Esophagus muscularis mucosa (tissue), 4 donors: Measurements from ENCODE around the gene MIGA2. TPM values are rescaled to one million over a fixed set of nuclear protein-coding genes. Genes with fewer than 3 reads are reported as not detected.

Experiments
- DNase-seq: peaks from one replicate; pipeline ENCODE4 v3.0.0-alpha.2; 2017; ENCODE audit errors: extremely low spot score
- H3K27ac ChIP-seq, 4 donors: fragments of 200-600 bp; sonication (generic); replicated peaks in 1 of 4; 1 replicate in 3 of 4; 2 replicates in 1 of 4; pipeline ENCODE4 v1.5.1; 2016 to 2019; ENCODE audit warnings: mild to moderate bottlenecking in 1 of 4
- H3K27me3 ChIP-seq, 4 donors: fragments of 200-600 bp; sonication (generic); one replicate each; pipeline versions ENCODE4 v1.5.1 to v1.6.0; 2016 to 2019
- H3K36me3 ChIP-seq, 4 donors: fragments of 200-600 bp; sonication (generic); one replicate each; pipeline ENCODE4 v1.5.1; 2016 to 2019
- H3K4me1 ChIP-seq, 4 donors: fragments of 200-600 bp; sonication (generic); one replicate each; pipeline ENCODE4 v1.5.1; 2016 to 2019
- H3K4me3 ChIP-seq, 4 donors: fragments of 200-600 bp; sonication (generic); 1 replicate in 2 of 4; 2 replicates in 2 of 4; pipeline ENCODE4 v1.5.1; 2016 to 2019; ENCODE audit warnings: mild to moderate bottlenecking in 4 of 4, moderate library complexity in 1 of 4
- H3K9me3 ChIP-seq, 4 donors: fragments of 200-600 bp; sonication (generic); 1 replicate in 3 of 4; 2 replicates in 1 of 4; pipeline ENCODE4 v1.5.1; 2016 to 2019
- EP300 ChIP-seq: sonication (generic); formaldehyde crosslinking; IDR thresholded peaks from one replicate; pipeline ENCODE4 v1.6.1; 2017; ENCODE audit warnings: antibody characterized with exemption
- POLR2A ChIP-seq: fragments of 450-650 bp; IDR thresholded peaks from one replicate; pipeline ENCODE4 v1.6.1; 2017; ENCODE audit warnings: antibody characterized with exemption, moderate library complexity, mild to moderate bottlenecking, low read depth
- POLR2AphosphoS5 ChIP-seq, 2 donors: sonication (generic); formaldehyde crosslinking; IDR thresholded peaks; one replicate each; pipeline ENCODE4 v1.6.1; 2017; ENCODE audit warnings: antibody characterized with exemption in 2 of 2
- WGBS: methylation state at CpG from one replicate; pipeline ENCODE4 v1.1.5; 2018; 5-methylcytosine and 5-hydroxymethylcytosine counted together
- intact Hi-C: fragments of 100-400 bp; cut with DNase I; formaldehyde crosslinking; loops from one replicate; pipeline ENCODE4 v1.15.1; 2023
- total RNA-seq, 4 donors: library from RNA; depleted of rRNA; stranded (reverse); fragments of >200 nt; gene quantifications; one replicate each; pipeline versions ENCODE4 v1.1.0 to v1.2.1, GENCODE V29; 2016
- TF ChIP-seq, protein P1 (sequence below), 3 experiments: fragments of 200-600 bp in 2 of 3; fragments of 450-650 bp in 1 of 3; sonication (generic) in 2 of 3; IDR thresholded peaks; one replicate each; pipeline ENCODE4 v1.5.1; 2017 to 2019; ENCODE audit warnings: antibody characterized with exemption in 3 of 3, mild to moderate bottlenecking in 2 of 3, moderate library complexity in 1 of 3

MIGA2 gene
- total RNA-seq, 4 donors from 2014 or later = 23.9 to 44.2 (median 32.1) TPM

DNA sequence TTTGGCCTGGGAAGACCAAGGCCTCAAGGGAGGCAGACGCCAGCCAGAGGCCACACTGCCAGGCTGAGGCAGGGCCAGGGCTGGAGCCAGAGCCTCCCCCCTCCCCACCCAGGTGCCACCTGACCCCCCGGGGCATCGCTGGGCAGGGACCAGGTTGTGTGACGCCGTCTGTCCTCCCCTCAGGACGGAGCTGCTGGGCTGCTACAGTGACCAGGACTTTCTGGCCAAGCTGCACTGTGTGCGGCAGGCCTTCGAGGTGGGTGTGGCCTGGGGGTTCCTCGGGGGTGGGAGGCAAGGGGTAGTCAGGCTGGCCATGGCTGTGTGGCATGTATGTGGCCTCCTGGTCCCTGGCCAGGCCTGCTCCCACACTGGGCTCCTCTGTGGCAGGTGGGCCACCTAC lies 26.6 kb downstream of the MIGA2 start:
- no peaks in the 10 kb centered on the region for H3K4me1 ChIP-seq
- H3K9me3 ChIP-seq = no peaks in the 10 kb centered on the region
- H3K4me3 ChIP-seq = no peak overlapping the region
- no peaks in the 10 kb centered on the region for H3K27me3 ChIP-seq
- peaks cover 56 to 93% (median 88%) of the 10 kb centered on the region in 4 donors for H3K36me3 ChIP-seq
- no peak for DNase-seq
- intact Hi-C loops = no loop called here
- TF ChIP-seq POLR2AphosphoS5 (IDR thresholded peaks at IDR 0.05) (no peak), EP300 (no peak), POLR2A (no peak)
- TF ChIP-seq, protein P1, sequence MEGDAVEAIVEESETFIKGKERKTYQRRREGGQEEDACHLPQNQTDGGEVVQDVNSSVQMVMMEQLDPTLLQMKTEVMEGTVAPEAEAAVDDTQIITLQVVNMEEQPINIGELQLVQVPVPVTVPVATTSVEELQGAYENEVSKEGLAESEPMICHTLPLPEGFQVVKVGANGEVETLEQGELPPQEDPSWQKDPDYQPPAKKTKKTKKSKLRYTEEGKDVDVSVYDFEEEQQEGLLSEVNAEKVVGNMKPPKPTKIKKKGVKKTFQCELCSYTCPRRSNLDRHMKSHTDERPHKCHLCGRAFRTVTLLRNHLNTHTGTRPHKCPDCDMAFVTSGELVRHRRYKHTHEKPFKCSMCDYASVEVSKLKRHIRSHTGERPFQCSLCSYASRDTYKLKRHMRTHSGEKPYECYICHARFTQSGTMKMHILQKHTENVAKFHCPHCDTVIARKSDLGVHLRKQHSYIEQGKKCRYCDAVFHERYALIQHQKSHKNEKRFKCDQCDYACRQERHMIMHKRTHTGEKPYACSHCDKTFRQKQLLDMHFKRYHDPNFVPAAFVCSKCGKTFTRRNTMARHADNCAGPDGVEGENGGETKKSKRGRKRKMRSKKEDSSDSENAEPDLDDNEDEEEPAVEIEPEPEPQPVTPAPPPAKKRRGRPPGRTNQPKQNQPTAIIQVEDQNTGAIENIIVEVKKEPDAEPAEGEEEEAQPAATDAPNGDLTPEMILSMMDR (IDR thresholded peaks at IDR 0.05) = no peak
- 100% methylated on average over 1 of the region's 9 CpGs for WGBS
- no peak overlapping the region for H3K27ac ChIP-seq

DNA sequence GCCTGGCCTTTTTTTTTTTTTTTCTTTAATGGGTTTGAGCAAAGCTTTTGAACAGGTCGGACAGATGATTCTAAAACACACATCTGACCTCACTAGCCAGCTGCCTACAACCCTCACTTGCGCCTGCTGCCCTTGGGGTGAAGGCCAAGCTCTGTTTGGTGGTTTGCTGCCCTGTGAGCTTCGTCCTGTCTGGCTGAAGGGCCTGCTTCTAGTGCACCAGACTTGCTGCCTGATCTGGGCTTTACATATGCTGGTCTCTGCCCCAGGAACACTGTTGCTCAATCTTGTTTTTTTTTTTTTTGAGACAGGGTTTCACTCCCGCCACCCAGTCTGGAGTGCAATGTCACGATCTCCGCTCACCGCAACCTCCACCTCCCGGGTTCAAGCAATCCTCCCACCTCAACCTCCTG lies 28.1 kb downstream of the MIGA2 start:
- Histone ChIP-seq H3K4me3 (no peak overlapping the region), H3K36me3 (peaks cover 50 to 94% (median 92%) of the 10 kb centered on the region in 4 donors), H3K27me3 (no peaks in the 10 kb centered on the region), H3K4me1 (peaks cover 0 to 8% (median 0%) of the 10 kb centered on the region in 4 donors), H3K9me3 (no peaks in the 10 kb centered on the region), H3K27ac (no peak overlapping the region)
- WGBS = 93% methylated on average over 8 of the region's 8 CpGs
- no peak for TF ChIP-seq POLR2AphosphoS5 (IDR thresholded peaks at IDR 0.05)
- TF ChIP-seq EP300 = no peak
- TF ChIP-seq POLR2A = no peak
- TF ChIP-seq, protein P1 (IDR thresholded peaks at IDR 0.05) = no peak
- no peak for DNase-seq
- intact Hi-C loops = no loop called here

DNA sequence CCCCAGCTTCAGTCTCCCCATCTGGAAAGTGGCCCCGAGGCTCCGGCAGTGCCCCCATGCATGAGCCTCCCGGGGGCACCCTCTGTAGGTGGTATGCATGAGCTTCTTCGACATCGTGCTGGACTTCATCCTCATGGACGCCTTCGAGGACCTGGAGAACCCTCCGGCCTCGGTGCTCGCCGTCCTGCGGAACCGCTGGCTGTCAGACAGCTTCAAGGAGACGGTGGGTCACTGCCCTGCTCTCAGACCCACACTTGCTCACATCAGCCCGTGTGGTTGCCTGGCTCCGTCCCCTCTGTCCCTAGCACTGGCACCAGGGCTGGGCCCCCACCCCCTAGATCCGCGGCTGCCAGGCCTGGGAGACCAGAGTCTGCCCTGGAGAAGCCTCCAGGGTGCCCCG lies 31.7 kb downstream of the MIGA2 start:
- peaks cover 29 to 78% (median 75%) of the 10 kb centered on the region in 4 donors for H3K36me3 ChIP-seq
- WGBS = 88% methylated on average over 17 of the region's 19 CpGs
- TF ChIP-seq, protein P1 (IDR thresholded peaks at IDR 0.05) = no peak
- TF ChIP-seq POLR2A = no peak
- no peak for TF ChIP-seq POLR2AphosphoS5 (IDR thresholded peaks at IDR 0.05)
- no peak for TF ChIP-seq EP300
- no peaks in the 10 kb centered on the region for H3K27me3 ChIP-seq
- no peaks in the 10 kb centered on the region for H3K9me3 ChIP-seq
- no peak overlapping the region for H3K27ac ChIP-seq
- peaks cover 0 to 12% (median 0%) of the 10 kb centered on the region in 4 donors for H3K4me1 ChIP-seq
- no peak overlapping the region for H3K4me3 ChIP-seq
- intact Hi-C loops = no loop called here
- no peak for DNase-seq

DNA sequence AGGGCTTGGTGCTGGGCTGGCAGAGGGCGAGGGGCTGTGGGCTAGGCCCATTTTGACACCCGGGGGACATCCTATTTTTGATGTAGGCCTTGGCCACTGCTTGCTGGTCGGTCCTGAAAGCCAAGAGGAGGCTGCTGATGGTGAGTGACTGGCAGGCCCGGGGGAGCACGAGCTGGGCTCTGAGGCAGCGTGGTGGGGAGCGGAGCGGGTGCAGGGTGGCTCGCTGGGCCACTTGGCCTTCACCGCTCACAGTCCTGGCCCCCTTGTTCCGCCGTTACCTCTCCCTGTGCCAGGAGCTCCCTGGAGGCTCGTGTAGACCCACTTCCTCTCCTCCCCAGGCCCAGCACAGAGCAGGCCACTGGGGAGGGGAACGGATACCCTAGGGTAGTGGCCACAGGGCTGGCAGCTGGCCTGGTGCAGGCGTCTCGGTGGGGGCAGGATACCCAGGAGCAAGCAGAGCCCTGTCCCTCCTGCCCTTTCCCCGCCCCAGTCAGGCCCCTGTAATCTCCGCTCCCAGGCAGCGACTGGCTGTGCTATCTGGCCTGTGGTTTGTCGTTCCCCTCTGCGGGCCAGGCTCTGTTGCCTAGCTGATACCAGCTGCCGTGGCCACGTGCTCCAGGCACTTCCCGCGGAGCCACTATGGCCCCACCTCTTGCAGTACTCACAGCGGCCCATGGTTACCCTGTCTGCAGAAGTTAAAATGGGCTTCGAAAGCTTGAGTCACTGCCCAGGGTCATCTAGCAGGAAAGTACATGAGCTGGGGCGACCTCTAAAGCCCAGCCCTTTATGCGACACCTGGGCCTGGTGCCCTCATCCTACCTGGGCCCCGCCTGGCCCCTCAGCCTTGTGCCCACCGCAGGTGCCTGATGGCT lies 32.8 kb downstream of the MIGA2 start:
- DNase-seq = no peak
- intact Hi-C loops = no loop called here
- Histone ChIP-seq H3K27me3 (no peaks in the 10 kb centered on the region), H3K9me3 (no peaks in the 10 kb centered on the region), H3K36me3 (peaks cover 22 to 67% (median 64%) of the 10 kb centered on the region in 4 donors), H3K4me3 (no peak overlapping the region), H3K4me1 (peaks cover 0 to 12% (median 0%) of the 10 kb centered on the region in 4 donors), H3K27ac (no peak overlapping the region)
- TF ChIP-seq EP300 (no peak), POLR2AphosphoS5 (IDR thresholded peaks at IDR 0.05) (no peak), POLR2A (no peak)
- TF ChIP-seq, protein P1 (IDR thresholded peaks at IDR 0.05) = no peak
- 71% methylated on average over 19 of the region's 31 CpGs for WGBS
